HG03103 (cell line): ENCODE results near the gene MEI1.
A peak's percentile ranks its signal among the peaks of the same experiment; 100 is the strongest.
"Not testable (repeated sequence)": the region's sequence is repeated elsewhere in the genome, so short reads cannot be mapped to it uniquely, and the experiment has no call there.

Experiments
- ATAC-seq: cut with Tn5 transposase; IDR thresholded peaks from one replicate; pipeline ENCODE4 v1.9.1; 2021; ENCODE audit warnings: low read depth; ENCODE audit not compliant: unreplicated experiment

MEI1 gene

GRCh38 chr22:41733241-41733640, 33.9 kb downstream of the MEI1 start:
- not testable (repeated sequence) for ATAC-seq

- no peak for ATAC-seq
Observed at GRCh38 chr22:41739576-41739975, 40.3 kb downstream of the MEI1 start.

GRCh38 chr22:41742918-41743317, 43.6 kb downstream of the MEI1 start:
- no peak for ATAC-seq

GRCh38 chr22:41745968-41746367, 46.7 kb downstream of the MEI1 start:
- no peak for ATAC-seq

- peak; percentile 75 for ATAC-seq
Observed at GRCh38 chr22:41746567-41747400, 47.5 kb downstream of the MEI1 start.

- no peak for ATAC-seq
Observed at GRCh38 chr22:41752011-41752970, 53.0 kb downstream of the MEI1 start.

- ATAC-seq: no peak
Observed at GRCh38 chr22:41753984-41754383, 54.7 kb downstream of the MEI1 start.

- ATAC-seq: no peak
Observed at GRCh38 chr22:41757502-41757901, 58.2 kb downstream of the MEI1 start.

- ATAC-seq: no peak
Observed at GRCh38 chr22:41758231-41758630, 58.9 kb downstream of the MEI1 start.

- ATAC-seq: no peak
Observed at GRCh38 chr22:41762980-41763779, 63.9 kb downstream of the MEI1 start.

- no peak for ATAC-seq
Observed at GRCh38 chr22:41766476-41766875, 67.2 kb downstream of the MEI1 start.

GRCh38 chr22:41768430-41768829, 69.1 kb downstream of the MEI1 start:
- ATAC-seq: no peak

- no peak for ATAC-seq
Observed at GRCh38 chr22:41770715-41771468, 71.6 kb downstream of the MEI1 start.

- ATAC-seq: no peak
Observed at GRCh38 chr22:41772198-41772597, 72.9 kb downstream of the MEI1 start.

- no peak for ATAC-seq
Observed at GRCh38 chr22:41772645-41773044, 73.3 kb downstream of the MEI1 start.

GRCh38 chr22:41775338-41775737, 76.0 kb downstream of the MEI1 start:
- ATAC-seq: no peak

GRCh38 chr22:41775976-41776375, 76.7 kb downstream of the MEI1 start:
- no peak for ATAC-seq

- no peak for ATAC-seq
Observed at GRCh38 chr22:41776381-41776780, 77.1 kb downstream of the MEI1 start.

- ATAC-seq: no peak
Observed at GRCh38 chr22:41777749-41778425, 78.6 kb downstream of the MEI1 start.
